OCI-LY3 (cell line): ENCODE results near the gene VGLL4.
"Not testable (repeated sequence)": the region's sequence is repeated elsewhere in the genome, so short reads cannot be mapped to it uniquely, and the experiment has no call there.

Source experiments
- H2AFZ ChIP-seq: fragments of 200-600, 300-600 bp; shearing (Covaris generic); 2 replicates; pipeline ENCODE4 v1.6.0; 2014; ENCODE audit warnings: antibody characterized with exemption, low read depth, low read length
- H3K27ac ChIP-seq: fragments of 200-600, 300-600 bp; sonication (generic); 2 replicates; pipeline ENCODE4 v1.5.1; 2014; ENCODE audit warnings: mild to moderate bottlenecking, low read length, moderate library complexity, mixed read lengths
- H3K27me3 ChIP-seq: fragments of 200-600, 300-600 bp; sonication (generic); 2 replicates; pipeline ENCODE4 v1.6.1; 2014; ENCODE audit warnings: low read depth, low read length, mixed read lengths
- H3K36me3 ChIP-seq: fragments of 200-600, 300-600 bp; sonication (generic); replicated peaks from 2 replicates; pipeline ENCODE3; 2014; ENCODE audit warnings: low read depth, low read length, mixed read lengths
- H3K4me1 ChIP-seq: fragments of 300-600, 200-600 bp; sonication (generic); 2 replicates; pipeline ENCODE4 v1.6.1; 2014; ENCODE audit warnings: low read length, mixed read lengths
- H3K4me2 ChIP-seq: fragments of 200-600, 300-600 bp; sonication (generic); 2 replicates; pipeline ENCODE4 v1.6.1; 2014; ENCODE audit warnings: low read length, mixed read lengths
- H3K4me3 ChIP-seq: fragments of 300-600, 200-600 bp; sonication (generic); 2 replicates; pipeline ENCODE4 v1.5.1; 2014; ENCODE audit warnings: antibody characterized with exemption, mild to moderate bottlenecking, low read length, moderate library complexity
- H3K79me2 ChIP-seq: fragments of 300-600, 200-600 bp; shearing (Covaris generic); 2 replicates; pipeline ENCODE4 v1.6.1; 2014; ENCODE audit warnings: mild to moderate bottlenecking, low read length, mixed read lengths
- H3K9ac ChIP-seq: fragments of 300-600, 200-600 bp; shearing (Covaris generic); 2 replicates; pipeline ENCODE4 v1.6.0; 2014; ENCODE audit warnings: mild to moderate bottlenecking, low read length, moderate library complexity
- H3K9me3 ChIP-seq: fragments of 200-600, 300-600 bp; shearing (Covaris generic); 2 replicates; pipeline ENCODE4 v1.6.1; 2014; ENCODE audit warnings: low read length, mixed read lengths; ENCODE audit not compliant: insufficient read depth
- H4K20me1 ChIP-seq: fragments of 200-600, 300-600 bp; sonication (generic); 2 replicates; pipeline ENCODE4 v1.6.1; 2016; ENCODE audit warnings: low read length, mixed read lengths; ENCODE audit not compliant: insufficient read depth
- EZH2phosphoT487 ChIP-seq: fragments of 200-600 bp; shearing (Covaris generic); IDR thresholded peaks from 2 replicates; pipeline ENCODE4 v1.6.1; 2018; ENCODE audit warnings: antibody characterized with exemption, mixed run types, low read depth
- TF ChIP-seq, protein P1 (sequence below): fragments of 200-600, 300-600 bp; sonication (generic); IDR thresholded peaks from 2 replicates; pipeline ENCODE4 v1.5.1; 2014; ENCODE audit warnings: antibody characterized with exemption, low read length, low read depth

The VGLL4 gene

DNA sequence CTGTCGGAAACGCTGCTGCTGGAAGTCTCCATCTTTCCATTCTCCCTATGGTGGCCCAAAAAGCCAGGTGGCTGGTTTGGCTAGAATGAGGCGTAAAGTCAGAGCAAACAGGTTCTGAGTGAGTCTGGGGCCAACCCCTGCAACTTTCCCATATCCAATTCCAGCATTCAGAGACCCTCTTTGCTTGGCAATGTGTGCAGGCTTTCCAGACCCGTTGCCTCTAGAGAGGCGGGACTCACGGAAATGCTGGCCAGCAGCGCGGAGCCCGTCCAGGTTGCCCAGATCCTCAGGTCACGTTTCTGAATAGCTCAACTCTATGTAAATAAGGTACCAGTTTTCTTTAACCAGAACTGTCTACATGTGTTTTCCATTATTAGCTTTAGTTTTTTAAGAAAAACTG, 68.0 kb downstream of the VGLL4 start:
- H3K79me2 ChIP-seq = peaks cover 5% of the 10 kb centered on the region
- no peaks in the 10 kb centered on the region for H3K4me1 ChIP-seq
- no peak overlapping the region for H3K4me2 ChIP-seq
- TF ChIP-seq, protein P1, sequence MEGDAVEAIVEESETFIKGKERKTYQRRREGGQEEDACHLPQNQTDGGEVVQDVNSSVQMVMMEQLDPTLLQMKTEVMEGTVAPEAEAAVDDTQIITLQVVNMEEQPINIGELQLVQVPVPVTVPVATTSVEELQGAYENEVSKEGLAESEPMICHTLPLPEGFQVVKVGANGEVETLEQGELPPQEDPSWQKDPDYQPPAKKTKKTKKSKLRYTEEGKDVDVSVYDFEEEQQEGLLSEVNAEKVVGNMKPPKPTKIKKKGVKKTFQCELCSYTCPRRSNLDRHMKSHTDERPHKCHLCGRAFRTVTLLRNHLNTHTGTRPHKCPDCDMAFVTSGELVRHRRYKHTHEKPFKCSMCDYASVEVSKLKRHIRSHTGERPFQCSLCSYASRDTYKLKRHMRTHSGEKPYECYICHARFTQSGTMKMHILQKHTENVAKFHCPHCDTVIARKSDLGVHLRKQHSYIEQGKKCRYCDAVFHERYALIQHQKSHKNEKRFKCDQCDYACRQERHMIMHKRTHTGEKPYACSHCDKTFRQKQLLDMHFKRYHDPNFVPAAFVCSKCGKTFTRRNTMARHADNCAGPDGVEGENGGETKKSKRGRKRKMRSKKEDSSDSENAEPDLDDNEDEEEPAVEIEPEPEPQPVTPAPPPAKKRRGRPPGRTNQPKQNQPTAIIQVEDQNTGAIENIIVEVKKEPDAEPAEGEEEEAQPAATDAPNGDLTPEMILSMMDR = no peak
- TF ChIP-seq EZH2phosphoT487 = no peak
- H3K4me3 ChIP-seq = no peak overlapping the region
- no peak overlapping the region for H3K9ac ChIP-seq
- no peak overlapping the region for H3K27ac ChIP-seq
- H4K20me1 ChIP-seq = peaks cover 24% of the 10 kb centered on the region; the same call in 1 of the 2 replicates
- H3K9me3 ChIP-seq = no peaks in the 10 kb centered on the region
- no peak overlapping the region for H2AFZ ChIP-seq
- no peaks in the 10 kb centered on the region for H3K36me3 ChIP-seq
- no peaks in the 10 kb centered on the region for H3K27me3 ChIP-seq

DNA sequence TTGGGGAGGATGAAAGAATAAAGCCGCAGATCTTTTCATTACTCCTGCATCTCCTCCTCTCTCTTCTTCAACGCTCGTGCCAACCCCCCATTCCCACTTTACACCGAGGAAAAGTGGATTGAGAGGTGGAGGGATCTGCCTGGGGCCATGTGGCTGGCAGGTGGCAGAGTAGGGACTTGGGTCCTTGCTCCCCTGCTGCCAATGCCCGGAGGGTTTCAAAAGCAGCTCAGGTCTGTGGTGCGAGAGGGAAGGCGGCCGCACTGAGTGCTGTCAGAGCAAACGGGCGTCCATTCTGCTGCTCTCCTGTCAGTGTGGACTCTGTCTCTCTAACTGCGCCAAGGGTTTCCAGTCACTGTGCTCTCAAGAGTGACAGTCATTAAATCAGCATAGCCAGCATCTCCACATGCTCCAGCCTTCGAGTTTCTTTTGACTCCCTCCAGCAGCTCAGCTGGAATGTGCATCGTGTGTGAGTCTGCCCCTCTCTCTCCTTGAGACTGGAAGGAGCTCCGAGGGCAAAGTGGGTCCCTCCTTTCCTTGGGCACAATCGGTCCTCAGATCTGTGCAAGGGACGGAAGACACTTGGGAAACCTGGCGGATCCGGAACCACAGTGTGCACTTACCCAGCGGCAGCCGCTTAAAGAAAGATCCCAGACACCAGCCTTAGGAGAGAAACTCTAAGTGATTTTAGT, 68.6 kb downstream of the VGLL4 start:
- Histone ChIP-seq H3K4me1 (no peaks in the 10 kb centered on the region), H3K27ac (no peak overlapping the region), H3K4me2 (no peak overlapping the region), H3K36me3 (no peaks in the 10 kb centered on the region), H3K79me2 (peaks cover 3% of the 10 kb centered on the region; the same call in 1 of the 2 replicates), H3K9me3 (no peaks in the 10 kb centered on the region), H2AFZ (no peak overlapping the region), H3K4me3 (no peak overlapping the region), H3K27me3 (no peaks in the 10 kb centered on the region), H4K20me1 (peaks cover 25% of the 10 kb centered on the region; the same call in 1 of the 2 replicates), H3K9ac (no peak overlapping the region)
- TF ChIP-seq, protein P1 = no peak
- TF ChIP-seq EZH2phosphoT487 = no peak

DNA sequence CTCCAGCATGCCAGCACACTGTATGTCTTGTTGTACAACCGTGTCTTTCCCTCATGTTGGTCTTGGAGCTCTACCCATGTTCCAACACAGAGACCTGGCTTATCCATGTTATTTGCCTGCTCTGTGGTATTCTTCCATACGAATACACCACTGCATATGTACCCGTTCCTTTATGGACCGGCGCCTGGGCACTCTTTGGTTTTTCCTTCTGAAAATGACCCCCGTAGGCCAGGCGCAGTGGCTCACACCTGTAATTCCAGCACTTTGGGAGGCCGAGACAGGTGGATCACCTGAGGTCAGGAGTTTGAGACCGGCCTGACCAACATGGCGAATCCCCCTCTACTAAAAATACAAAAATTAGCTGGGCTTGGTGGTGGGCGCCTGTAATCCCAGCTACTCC, 71.1 kb downstream of the VGLL4 start:
- H4K20me1 ChIP-seq = peaks cover 20% of the 10 kb centered on the region; the same call in 1 of the 2 replicates
- not testable (repeated sequence) for H3K4me3 ChIP-seq, H3K27ac ChIP-seq, H3K27me3 ChIP-seq, H3K4me1 ChIP-seq, H3K9ac ChIP-seq, H3K36me3 ChIP-seq, H3K4me2 ChIP-seq, H3K79me2 ChIP-seq, H3K9me3 ChIP-seq, H2AFZ ChIP-seq

DNA sequence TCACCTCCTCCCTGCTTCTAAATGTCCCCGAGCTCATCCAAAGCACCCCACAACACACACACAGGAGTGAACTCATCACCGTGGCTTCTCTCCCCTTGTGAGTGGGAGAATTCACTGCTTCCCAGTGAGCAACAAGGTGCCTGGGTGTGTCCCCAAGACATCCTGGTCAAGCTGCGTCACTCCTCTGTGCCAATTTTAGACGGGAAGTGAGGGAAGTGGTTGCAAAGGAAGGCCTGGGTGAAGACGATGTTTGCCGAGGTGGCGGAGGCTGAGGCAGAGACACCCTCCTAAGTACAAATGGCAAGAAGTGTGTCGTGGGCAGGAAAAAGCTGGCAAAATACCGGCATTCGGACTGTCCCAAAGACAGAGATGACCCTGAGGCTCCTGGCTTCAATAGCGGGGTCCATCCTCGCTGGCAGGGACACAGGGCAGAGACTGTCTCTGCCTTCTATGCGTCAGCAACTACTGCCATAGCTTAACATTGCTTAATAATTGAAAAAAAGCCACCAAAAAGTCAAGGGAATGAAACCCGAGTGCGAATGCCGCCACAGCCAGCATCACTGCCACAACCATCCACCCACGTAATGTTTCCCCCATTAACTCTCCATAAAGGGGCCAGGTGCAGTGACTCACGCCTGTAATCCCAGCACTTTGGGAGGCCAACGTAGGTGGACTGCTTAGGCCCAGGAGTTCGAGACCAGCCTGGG, 72.8 kb downstream of the VGLL4 start:
- no peaks in the 10 kb centered on the region for H3K9me3 ChIP-seq
- H3K27me3 ChIP-seq = no peaks in the 10 kb centered on the region
- peaks cover 17% of the 10 kb centered on the region for H4K20me1 ChIP-seq
- H3K4me2 ChIP-seq = no peak overlapping the region
- no peaks in the 10 kb centered on the region for H3K36me3 ChIP-seq
- H3K79me2 ChIP-seq = no peaks in the 10 kb centered on the region
- no peak for TF ChIP-seq EZH2phosphoT487
- TF ChIP-seq, protein P1 = no peak
- no peaks in the 10 kb centered on the region for H3K4me1 ChIP-seq
- no peak overlapping the region for H3K27ac ChIP-seq
- no peak overlapping the region for H3K9ac ChIP-seq
- no peak overlapping the region for H2AFZ ChIP-seq
- H3K4me3 ChIP-seq = no peak overlapping the region
